SK-N-DZ (cell line): ENCODE results near the gene GTPBP10.

Source experiments
- DNase-seq: peaks from one replicate; pipeline ENCODE4 v3.0.0-alpha.2; 2015; ENCODE audit warnings: low spot score

Gene GTPBP10

DNA sequence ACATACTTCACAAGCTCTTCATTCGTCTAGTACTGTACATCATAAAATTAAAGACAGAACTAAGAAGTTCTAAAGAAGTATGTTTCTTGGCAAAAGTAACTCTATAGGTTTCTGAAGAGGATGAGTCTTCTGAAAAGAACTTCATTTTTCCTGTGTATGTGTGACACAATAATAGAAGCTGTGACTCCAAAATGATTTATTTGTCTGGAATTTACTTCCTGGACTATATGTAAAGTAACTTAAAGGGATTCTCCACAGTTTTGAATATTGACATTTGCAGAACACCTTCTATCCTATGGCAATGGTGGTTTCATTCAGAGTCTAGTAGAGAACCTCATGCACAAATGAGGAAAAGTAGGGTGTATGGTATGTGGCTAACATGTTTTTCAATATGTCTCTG lies 36.9 kb downstream of the GTPBP10 start:
- no peak for DNase-seq

DNA sequence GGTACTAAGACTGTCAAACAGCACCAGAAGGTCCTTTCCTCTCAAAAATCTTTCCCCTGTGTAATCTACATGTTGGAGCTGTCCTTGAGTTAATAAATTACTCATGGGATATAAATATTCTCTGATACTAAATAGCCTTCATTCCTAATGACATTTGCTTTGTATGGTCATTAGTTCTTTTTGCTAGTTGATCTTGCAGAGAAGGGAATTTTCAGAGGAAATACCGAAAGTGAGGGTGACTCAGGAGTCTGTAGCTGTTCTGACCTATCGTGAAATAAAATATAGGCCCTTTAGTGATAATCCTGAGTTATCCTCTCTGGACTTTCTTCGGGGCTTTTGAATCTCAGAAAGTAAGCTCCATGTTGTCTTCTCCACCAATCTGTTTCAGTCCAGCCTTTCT lies 37.3 kb downstream of the GTPBP10 start:
- no peak for DNase-seq

DNA sequence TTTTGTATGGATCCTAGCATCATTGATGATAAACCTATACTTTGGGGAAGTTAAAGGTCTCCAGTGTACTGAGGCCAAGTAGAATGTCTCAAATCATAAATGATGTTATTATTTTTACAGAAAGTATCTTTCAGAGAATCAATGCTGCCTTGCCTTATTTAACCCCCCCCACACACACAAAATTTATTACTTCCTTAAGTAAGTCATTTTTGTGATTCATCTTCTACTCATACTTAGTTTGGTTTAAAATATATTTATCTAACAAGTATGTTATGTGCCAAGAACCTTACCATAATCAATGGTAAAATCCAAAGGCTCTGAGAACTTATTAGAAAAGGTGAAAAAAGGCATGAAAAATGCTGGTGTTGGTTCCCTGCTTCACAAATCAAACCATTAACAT lies 37.9 kb downstream of the GTPBP10 start:
- no peak for DNase-seq

DNA sequence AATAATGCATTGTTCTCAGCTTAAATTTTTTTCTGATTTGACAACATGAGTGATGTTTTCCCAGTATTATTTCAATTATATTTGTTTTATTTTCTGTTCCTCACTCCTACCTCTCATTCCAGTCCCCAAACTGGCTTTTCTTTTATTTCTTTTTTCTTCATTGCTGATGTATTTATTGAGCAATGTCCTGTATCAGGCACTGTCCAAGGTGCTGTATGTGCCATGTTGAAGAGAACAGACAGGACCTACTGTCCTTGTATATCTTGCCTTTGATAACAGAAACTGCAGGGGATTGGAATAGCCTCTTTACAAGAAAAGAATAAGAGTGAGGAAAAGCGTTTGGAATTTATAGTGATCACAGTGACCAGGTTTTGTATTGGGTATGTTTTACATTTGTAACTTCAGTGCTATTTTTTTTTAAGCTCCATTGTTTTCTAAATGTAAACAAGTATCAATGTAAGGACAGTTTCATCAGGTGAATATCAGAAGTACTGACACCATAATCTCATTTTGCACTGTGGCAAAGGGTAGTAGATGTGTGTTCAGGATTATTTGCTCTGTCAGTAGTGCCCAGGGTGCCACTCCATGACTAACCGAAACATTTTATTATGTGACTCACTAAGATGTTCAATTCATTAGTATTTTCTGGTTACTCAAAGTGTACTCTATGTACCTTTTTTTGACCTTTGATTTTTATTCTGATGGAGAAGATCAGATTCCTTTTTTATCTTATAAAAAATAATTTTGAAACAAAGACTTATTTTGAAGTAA lies 41.1 kb downstream of the GTPBP10 start:
- no peak for DNase-seq

DNA sequence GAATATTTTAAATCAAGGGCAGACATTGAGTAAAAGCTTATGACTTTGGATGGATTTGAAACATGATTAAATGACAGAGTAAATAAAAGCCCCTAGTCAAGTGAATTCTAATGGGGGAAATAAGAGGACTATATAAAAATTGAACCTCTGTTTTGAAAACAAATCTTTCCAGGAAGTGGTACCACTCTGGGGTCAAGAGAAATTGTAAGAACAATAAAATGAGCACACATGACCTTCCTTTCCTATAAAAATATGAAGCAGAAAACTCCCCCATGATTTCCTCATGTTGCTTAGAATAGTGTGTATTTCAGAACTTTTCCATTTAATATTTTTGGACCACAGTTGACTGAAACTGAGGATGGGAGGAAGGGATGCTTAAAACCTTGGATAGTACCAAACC lies 44.4 kb downstream of the GTPBP10 start:
- no peak for DNase-seq

DNA sequence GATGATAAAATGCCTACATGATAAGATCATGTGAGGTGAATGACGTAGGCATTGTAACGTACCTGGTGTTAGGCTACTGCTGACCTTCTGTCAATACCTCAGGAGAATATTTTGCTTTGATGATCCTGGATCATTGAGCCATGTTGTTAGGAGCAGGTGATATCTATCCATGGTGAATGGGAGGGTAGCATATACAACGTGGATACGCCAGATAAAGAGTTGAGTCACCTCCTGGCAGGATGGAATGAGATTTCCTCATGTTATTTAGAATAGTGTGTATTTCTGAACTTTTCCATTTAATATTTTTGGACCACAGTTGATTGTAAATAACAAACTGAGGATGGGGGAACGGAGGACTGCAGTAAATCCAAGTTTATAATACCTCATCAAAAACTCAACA lies 45.0 kb downstream of the GTPBP10 start:
- no peak for DNase-seq

DNA sequence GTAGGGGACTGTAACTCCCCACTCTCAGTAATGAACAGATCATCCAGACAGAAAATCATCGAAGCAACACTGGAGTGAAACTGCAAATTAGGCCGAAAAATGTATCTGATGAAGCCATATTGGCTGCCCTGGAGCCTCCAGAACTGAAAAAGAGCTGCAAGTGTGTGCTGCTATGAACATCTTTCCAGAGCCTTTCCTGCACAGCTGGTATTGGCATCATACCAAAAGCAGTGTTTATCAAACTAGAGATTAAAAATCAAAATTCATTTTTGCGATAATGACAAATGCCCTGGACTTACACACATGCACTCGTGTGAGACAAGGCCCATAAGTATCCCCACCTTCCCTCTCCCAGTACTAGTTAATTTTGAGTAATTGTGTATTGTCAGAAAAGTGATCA lies 49.9 kb downstream of the GTPBP10 start:
- no peak for DNase-seq

DNA sequence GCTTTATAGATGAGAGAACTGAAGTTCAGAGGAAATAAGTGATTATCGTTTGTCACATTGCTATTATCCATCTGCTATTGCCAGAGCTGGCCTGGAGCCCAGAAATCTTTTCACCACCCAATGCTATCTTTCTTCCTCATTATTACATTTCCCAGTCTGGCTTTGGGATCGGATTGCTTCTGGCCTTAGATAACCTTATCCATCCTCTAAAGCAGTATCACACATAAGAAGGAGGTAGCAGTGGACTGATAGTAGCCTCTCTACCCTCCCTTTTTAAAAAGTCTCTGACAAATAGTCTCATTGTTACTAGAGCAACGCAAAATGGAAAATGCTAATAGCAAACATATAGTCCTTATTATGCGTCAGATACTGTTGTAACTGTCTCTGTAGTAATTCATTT lies 55.5 kb downstream of the GTPBP10 start:
- peak; percentile 57 for DNase-seq

DNA sequence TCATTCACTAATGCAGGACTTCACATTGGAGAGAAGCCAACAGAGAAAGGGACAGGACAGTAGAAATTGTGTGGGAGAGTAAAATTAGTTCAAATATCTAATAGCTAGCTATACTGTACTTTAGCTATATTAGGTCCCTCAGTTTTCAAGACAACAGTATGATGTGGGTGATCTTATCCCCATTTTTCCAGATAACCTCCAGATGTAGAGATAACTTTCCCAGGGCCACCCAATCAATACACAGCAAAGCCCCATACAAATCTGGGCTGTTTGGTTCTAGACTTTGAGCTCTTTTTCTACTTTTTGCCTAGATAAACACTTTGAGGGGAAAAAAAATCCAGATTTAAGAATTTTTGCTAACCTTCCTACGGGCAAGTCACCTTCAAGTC lies 56.3 kb downstream of the GTPBP10 start:
- no peak for DNase-seq

DNA sequence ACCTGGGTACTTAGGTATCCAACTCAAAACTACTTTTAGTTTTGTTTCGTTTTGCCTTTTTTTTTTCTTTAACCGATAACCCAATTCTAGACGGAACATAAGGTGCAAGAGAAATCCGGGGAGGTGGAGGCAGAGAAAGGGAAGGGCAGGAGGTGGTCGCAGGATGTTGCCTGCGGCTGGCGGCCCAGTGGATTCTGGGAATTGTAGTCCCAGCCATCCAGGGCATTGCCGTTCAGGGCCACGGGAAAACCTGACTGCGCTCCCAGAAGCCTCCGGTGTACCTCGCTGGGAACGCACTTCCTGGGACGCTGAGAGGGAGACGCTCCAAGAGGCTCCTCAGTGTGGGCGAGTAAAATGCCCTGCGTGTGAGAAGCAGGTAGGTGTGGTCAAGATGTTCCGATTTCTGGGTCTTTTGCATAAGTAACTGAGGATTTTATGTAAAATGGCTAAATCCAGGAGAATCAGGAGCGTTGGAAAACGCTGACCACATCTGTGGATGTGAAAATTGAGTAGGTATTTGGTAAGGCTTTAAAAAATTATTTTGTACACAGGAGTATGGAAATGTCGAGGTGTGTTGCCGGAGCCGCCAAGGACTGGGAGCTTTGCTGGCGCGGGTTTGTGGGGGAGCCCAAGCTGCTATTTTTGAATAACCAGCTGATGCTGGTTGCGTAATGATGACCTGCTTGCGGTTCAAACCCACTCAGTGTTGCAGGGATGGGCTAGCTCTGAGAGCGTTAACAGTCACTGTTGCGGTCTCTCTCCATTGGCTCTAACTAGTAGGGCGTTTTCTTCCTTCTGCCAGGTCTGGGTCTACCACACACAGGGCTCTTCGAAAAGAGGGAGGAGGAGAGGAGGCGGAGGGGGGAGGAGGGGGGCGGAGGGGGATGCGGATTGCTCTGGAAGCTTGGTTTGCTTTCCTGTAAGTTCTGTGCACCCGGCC lies 56.9 kb downstream of the GTPBP10 start, which contains the start of gene CLDN12:
Gene CLDN12 (plus strand): TSS at position 288 of the 940 bp plus-strand sequence. CDS start 9,216 bp downstream, outside the sequence.
- peak; percentile 93 for DNase-seq

DNA sequence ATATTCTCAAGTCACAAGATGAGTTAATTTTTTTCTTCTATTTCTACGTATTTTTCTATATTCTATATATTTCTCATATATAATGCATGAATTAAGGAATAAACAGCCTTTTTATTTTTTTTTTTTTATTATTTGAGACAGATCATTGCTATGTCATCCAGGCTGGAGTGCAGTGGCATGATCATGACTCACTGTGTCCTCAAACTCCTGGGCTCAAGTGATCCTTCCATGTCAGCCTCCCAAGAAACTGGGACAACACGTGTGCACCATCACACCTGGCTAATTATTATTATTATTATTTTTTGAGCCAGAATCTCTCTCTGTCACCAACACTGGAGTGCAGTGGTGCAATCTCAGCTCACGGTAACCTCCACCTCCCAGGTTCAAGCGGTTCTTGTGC lies 58.3 kb downstream of the GTPBP10 start:
- DNase-seq, result no peak

DNA sequence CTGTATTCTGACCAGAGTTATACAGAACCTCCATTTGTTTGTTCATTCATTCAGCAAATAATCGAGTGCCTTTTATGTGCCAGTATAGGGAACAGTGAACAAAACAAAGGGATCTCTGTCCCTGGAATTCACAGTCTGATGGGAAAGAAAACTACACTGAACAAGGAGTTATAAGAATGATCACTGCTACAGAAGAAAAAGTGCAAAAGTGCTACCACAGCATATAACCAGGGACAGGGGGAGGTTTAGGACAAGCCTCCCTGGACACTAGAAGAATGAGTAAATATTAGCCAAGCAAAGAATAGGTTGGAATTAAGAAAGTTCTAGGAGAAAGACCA lies 60.9 kb downstream of the GTPBP10 start:
- no peak for DNase-seq

DNA sequence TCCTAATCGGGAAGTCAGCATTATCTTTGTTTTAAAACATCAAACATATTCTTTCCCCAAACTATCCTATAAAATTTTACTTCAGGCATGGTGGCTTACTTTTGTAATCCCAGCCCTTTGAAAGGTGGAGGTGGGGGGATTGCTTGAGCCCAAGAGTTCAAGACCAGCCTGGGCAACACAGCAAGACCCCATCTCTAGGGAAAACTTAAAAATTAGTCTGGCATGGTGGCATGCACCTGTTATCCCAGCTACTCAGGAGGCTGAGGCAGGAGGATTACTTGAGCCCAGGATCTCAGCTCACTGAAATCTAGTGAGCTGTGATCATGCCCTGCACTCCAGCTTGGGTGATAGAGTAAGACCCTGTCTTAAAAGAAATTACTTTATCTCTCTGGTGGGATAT lies 61.6 kb downstream of the GTPBP10 start:
- no peak for DNase-seq

DNA sequence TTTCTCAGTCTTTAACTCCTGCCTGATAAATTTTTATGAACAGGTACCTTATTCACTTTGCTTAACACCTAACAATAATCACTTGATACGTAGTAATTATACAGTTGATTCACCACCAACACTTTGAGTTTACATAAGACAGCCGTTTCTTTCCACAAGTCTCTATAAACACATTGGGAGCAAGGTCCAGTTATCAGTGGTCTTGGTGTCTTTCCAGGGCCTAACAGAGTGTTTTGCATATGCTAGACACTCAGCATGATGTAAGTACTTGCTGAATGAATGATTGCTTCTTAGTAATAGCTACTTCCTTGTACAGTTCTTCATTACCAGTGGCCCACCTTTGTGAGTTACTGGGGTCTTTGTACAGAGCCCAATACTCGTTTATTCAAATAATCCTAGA lies 63.2 kb downstream of the GTPBP10 start:
- no peak for DNase-seq

DNA sequence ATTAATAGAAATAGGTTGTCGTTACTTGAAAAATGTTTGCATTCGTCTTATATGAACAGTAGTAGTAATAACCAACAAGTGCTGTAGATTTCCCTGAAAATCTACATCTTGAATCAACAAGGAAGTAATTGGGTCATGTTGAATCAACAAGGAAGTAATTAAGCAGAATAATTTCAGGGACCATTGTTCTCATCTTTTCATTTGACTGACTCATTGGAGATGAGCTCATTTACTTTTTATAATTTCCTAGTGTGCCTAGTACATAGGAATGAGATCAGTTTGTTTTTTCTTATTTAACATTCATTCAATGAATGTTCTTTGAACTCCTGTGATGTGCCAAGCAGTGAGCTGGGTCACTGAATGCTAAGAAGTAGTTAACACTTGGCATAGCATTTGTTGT lies 65.0 kb downstream of the GTPBP10 start:
- no peak for DNase-seq

DNA sequence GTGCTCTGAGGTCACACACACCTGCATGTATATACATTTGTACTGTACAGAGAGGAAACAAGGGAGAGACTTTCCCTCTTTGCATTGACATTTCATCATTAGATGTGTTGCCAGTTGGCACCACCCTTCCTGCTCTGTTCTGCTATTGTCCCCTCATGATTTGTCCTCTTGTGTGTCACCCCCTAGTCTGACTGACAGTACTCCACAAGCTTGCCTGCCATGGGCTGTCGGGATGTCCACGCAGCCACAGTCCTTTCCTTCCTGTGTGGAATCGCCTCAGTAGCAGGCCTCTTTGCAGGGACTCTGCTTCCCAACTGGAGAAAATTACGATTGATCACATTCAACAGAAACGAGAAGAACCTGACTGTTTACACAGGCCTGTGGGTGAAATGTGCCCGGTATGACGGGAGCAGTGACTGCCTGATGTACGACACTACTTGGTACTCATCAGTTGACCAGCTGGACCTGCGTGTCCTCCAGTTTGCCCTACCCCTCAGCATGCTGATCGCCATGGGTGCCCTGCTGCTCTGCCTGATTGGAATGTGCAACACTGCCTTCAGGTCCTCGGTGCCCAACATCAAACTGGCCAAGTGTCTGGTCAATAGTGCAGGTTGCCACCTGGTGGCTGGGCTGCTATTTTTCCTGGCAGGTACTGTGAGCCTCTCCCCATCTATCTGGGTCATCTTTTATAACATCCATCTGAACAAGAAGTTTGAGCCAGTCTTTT lies 66.1 kb downstream of the GTPBP10 start:
- DNase-seq, result no peak

DNA sequence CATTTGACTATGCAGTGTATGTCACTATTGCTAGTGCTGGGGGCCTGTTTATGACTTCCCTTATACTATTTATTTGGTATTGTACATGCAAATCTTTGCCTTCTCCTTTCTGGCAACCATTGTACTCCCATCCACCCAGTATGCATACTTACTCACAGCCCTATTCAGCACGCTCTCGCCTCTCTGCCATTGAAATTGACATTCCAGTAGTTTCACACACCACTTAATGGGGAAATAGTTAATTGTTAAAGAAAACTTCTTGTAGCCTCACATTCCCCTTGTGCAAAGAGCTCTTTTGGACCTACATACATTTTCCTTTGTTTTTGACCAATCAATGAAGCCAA lies 66.6 kb downstream of the GTPBP10 start:
- no peak for DNase-seq

DNA sequence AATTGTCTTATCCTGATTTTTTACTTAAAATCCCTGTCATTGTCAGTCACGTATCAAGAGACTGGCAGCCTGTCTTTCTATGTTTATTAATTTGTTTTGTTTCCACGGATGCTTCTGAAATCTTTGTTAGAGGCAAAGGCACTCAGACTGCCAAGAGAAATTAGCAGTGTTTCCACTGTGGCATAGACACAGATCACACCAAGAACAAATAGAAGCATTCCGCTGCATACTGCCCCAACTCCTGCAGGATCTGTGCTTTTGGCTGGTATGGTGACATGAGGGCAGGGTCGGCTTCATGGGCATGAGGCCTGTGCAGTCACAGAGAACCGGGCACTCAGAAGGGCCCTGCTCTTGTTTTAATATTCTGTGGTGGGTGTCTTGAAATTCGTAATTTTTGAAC lies 75.1 kb downstream of the GTPBP10 start:
- no peak for DNase-seq

DNA sequence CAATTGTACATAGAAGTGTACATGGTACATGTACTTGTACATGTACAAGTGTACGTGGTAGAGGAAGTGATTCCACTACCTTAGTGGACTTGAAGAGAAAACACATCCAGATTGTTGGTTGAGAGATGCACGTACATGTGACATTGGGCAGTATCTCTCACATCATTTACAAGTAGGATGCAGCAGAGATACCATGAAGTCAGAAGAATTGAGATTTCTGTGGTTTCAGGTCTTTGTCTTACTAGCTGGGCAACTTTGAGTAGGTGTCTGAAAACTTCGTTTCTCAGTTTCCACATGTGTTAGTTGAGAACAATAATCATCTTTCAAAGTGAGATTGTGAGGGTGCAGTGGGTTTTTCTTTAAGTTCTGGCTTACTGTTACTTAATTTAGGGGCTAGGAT lies 78.2 kb downstream of the GTPBP10 start:
- no peak for DNase-seq

DNA sequence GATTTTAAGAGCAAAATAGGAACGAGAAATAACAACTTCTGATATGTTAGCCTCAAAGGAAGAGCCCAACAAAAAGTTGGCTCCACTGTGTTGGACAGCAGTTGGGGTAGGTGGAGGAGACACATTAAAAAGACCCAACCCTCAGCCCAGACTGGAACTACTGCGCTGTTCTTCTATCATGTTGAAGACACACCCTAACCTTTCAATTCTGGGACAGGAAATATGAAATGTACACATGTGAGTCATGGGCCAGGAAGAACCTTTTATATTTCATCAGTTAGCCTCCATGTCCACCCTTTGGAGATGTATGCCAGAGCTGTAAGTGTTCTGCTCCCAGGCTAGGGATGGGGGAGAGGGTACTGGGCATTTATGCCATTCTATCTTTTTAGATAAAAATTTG lies 78.9 kb downstream of the GTPBP10 start:
- no peak for DNase-seq

DNA sequence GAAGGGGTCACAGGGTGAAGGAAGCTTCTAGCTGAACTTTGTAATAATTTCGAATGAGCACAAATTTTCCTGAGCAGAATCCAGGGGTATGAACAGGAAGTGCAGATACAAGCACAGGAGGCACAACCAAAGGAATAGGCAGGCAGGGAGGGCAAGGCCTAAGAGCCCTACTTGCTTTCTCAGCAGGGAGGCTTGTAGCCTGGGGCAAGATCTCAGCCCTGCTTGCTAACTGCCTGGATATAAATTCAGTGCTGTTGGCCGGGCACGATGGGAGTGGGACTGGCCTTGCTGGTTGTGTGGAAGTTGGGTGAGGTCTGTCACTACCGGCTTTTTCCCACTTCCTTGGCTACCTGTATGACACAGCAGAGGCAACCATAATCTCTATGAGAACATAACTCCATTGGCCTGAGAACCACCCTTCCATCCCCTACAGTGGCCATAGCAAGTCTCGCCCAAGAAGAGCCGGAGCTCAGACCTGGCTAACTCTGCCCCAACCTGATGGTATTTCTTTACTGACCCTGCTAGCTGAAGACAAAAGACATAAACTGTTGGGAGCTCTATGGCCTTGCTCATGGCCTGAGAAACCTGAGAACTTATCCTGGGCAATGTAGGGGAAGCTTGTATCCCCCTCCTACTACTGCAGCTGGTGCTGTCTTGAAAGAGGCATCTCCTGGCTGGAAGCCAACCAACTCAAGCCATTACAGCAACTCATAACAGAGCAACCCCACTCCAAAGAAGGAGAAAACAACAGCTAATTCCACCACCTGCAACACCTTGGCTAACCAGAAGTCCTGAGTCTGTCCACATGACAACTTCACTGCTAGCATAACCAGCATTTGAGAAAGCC lies 84.3 kb downstream of the GTPBP10 start:
- no peak for DNase-seq
